ENCODE data around the gene TM4SF18. TPM values are rescaled to one million over a fixed set of nuclear protein-coding genes. Genes with fewer than 3 reads are reported as not detected.

TM4SF18 gene
- total RNA-seq, 1 experiment from 2014 or later: not detected

- no peak overlapping the region for H3K4me3 ChIP-seq (ENCODE audit: low read length)
- H3K27ac ChIP-seq (ENCODE audit: low read length): no peak overlapping the region
- no peaks in the 10 kb centered on the region for H3K36me3 ChIP-seq (ENCODE audit: insufficient read depth, low read length)
- no peaks in the 10 kb centered on the region for H3K27me3 ChIP-seq (ENCODE audit: low read length)
- H4K20me1 ChIP-seq (ENCODE audit: insufficient read depth, low read depth, low read length): no peaks in the 10 kb centered on the region
- no peaks in the 10 kb centered on the region for H3K79me2 ChIP-seq (ENCODE audit: low read length)
- H3K4me1 ChIP-seq (ENCODE audit: low read length): no peaks in the 10 kb centered on the region
- H3K4me2 ChIP-seq (ENCODE audit: low read depth, low read length, poor library complexity, severe bottlenecking): no peak overlapping the region
- DNase-seq: no peak
- no peaks in the 10 kb centered on the region for H3K9me3 ChIP-seq (ENCODE audit: low read length)
- no peak overlapping the region for H2AFZ ChIP-seq (ENCODE audit: low read length)
- H3K9me2 ChIP-seq (replicated peaks; ENCODE audit: insufficient read depth, low read length): no peaks in the 10 kb centered on the region
- H3K9ac ChIP-seq (ENCODE audit: low read length): no peak overlapping the region
These were observed 28.9 kb upstream of the TM4SF18 start for GRCh38 chr3:149362366-149362765.

GRCh38 chr3:149356630-149357029 is 23.2 kb upstream of the TM4SF18 start:
- no peak overlapping the region for H3K9ac ChIP-seq (ENCODE audit: low read length)
- H3K27me3 ChIP-seq (ENCODE audit: low read length): no peaks in the 10 kb centered on the region
- H3K4me2 ChIP-seq (ENCODE audit: low read depth, low read length, poor library complexity, severe bottlenecking): no peak overlapping the region

GRCh38 chr3:149356044-149356592 is 22.7 kb upstream of the TM4SF18 start:
- no peak overlapping the region for H3K4me3 ChIP-seq (ENCODE audit: low read length)
- H3K9me2 ChIP-seq (replicated peaks; ENCODE audit: insufficient read depth, low read length): no peaks in the 10 kb centered on the region
- DNase-seq: no peak
- H4K20me1 ChIP-seq (ENCODE audit: insufficient read depth, low read depth, low read length): no peaks in the 10 kb centered on the region
- no peak overlapping the region for H3K27ac ChIP-seq (ENCODE audit: low read length)
- H3K4me2 ChIP-seq (ENCODE audit: low read depth, low read length, poor library complexity, severe bottlenecking): no peak overlapping the region
- H3K9ac ChIP-seq (ENCODE audit: low read length): no peak overlapping the region
- no peak overlapping the region for H2AFZ ChIP-seq (ENCODE audit: low read length)
- H3K79me2 ChIP-seq (ENCODE audit: low read length): no peaks in the 10 kb centered on the region
- no peaks in the 10 kb centered on the region for H3K9me3 ChIP-seq (ENCODE audit: low read length)
- H3K4me1 ChIP-seq (ENCODE audit: low read length): no peaks in the 10 kb centered on the region
- no peaks in the 10 kb centered on the region for H3K36me3 ChIP-seq (ENCODE audit: insufficient read depth, low read length)
- no peaks in the 10 kb centered on the region for H3K27me3 ChIP-seq (ENCODE audit: low read length)

More at GRCh38 chr3:149356630-149357029, 23.2 kb upstream of the TM4SF18 start:
- H3K9me3 ChIP-seq (ENCODE audit: low read length): no peaks in the 10 kb centered on the region
- no peak overlapping the region for H3K4me3 ChIP-seq (ENCODE audit: low read length)
- no peaks in the 10 kb centered on the region for H3K4me1 ChIP-seq (ENCODE audit: low read length)
- H4K20me1 ChIP-seq (ENCODE audit: insufficient read depth, low read depth, low read length): no peaks in the 10 kb centered on the region
- no peak overlapping the region for H3K27ac ChIP-seq (ENCODE audit: low read length)
- no peaks in the 10 kb centered on the region for H3K36me3 ChIP-seq (ENCODE audit: insufficient read depth, low read length)
- H3K79me2 ChIP-seq (ENCODE audit: low read length): no peaks in the 10 kb centered on the region
- no peak for DNase-seq
- H2AFZ ChIP-seq (ENCODE audit: low read length): no peak overlapping the region
- no peaks in the 10 kb centered on the region for H3K9me2 ChIP-seq (replicated peaks; ENCODE audit: insufficient read depth, low read length)

- no peak overlapping the region for H2AFZ ChIP-seq (ENCODE audit: low read length)
- H3K27ac ChIP-seq (ENCODE audit: low read length): no peak overlapping the region
- DNase-seq: no peak
- no peak overlapping the region for H3K9ac ChIP-seq (ENCODE audit: low read length)
- no peak overlapping the region for H3K4me3 ChIP-seq (ENCODE audit: low read length)
- H3K27me3 ChIP-seq (ENCODE audit: low read length): no peaks in the 10 kb centered on the region
- no peaks in the 10 kb centered on the region for H4K20me1 ChIP-seq (ENCODE audit: insufficient read depth, low read depth, low read length)
- no peak overlapping the region for H3K4me2 ChIP-seq (ENCODE audit: low read depth, low read length, poor library complexity, severe bottlenecking)
- no peaks in the 10 kb centered on the region for H3K79me2 ChIP-seq (ENCODE audit: low read length)
- no peaks in the 10 kb centered on the region for H3K9me3 ChIP-seq (ENCODE audit: low read length)
- H3K36me3 ChIP-seq (ENCODE audit: insufficient read depth, low read length): no peaks in the 10 kb centered on the region
- no peaks in the 10 kb centered on the region for H3K9me2 ChIP-seq (replicated peaks; ENCODE audit: insufficient read depth, low read length)
- H3K4me1 ChIP-seq (ENCODE audit: low read length): no peaks in the 10 kb centered on the region
These were observed 20.2 kb upstream of the TM4SF18 start for GRCh38 chr3:149353581-149354184.

- no peak overlapping the region for H3K4me3 ChIP-seq (ENCODE audit: low read length)
- H3K27me3 ChIP-seq (ENCODE audit: low read length): no peaks in the 10 kb centered on the region
- DNase-seq: peak; percentile 77
- no peak overlapping the region for H3K27ac ChIP-seq (ENCODE audit: low read length)
- H3K36me3 ChIP-seq (ENCODE audit: insufficient read depth, low read length): no peaks in the 10 kb centered on the region
- H3K9me2 ChIP-seq (replicated peaks; ENCODE audit: insufficient read depth, low read length): no peaks in the 10 kb centered on the region
- no peak overlapping the region for H3K9ac ChIP-seq (ENCODE audit: low read length)
- H2AFZ ChIP-seq (ENCODE audit: low read length): no peak overlapping the region
- H3K79me2 ChIP-seq (ENCODE audit: low read length): no peaks in the 10 kb centered on the region
- no peak overlapping the region for H3K4me2 ChIP-seq (ENCODE audit: low read depth, low read length, poor library complexity, severe bottlenecking)
- H3K4me1 ChIP-seq (ENCODE audit: low read length): no peaks in the 10 kb centered on the region
- no peaks in the 10 kb centered on the region for H3K9me3 ChIP-seq (ENCODE audit: low read length)
- H4K20me1 ChIP-seq (ENCODE audit: insufficient read depth, low read depth, low read length): no peaks in the 10 kb centered on the region
These were observed 19.1 kb upstream of the TM4SF18 start for GRCh38 chr3:149352556-149352955.

- no peak overlapping the region for H3K9ac ChIP-seq (ENCODE audit: low read length)
- no peaks in the 10 kb centered on the region for H3K27me3 ChIP-seq (ENCODE audit: low read length)
- H3K27ac ChIP-seq (ENCODE audit: low read length): no peak overlapping the region
- H3K4me3 ChIP-seq (ENCODE audit: low read length): no peak overlapping the region
- no peaks in the 10 kb centered on the region for H4K20me1 ChIP-seq (ENCODE audit: insufficient read depth, low read depth, low read length)
- no peaks in the 10 kb centered on the region for H3K4me1 ChIP-seq (ENCODE audit: low read length)
- no peak overlapping the region for H2AFZ ChIP-seq (ENCODE audit: low read length)
- no peaks in the 10 kb centered on the region for H3K9me3 ChIP-seq (ENCODE audit: low read length)
- H3K36me3 ChIP-seq (ENCODE audit: insufficient read depth, low read length): no peaks in the 10 kb centered on the region
- no peaks in the 10 kb centered on the region for H3K9me2 ChIP-seq (replicated peaks; ENCODE audit: insufficient read depth, low read length)
- DNase-seq: peak; percentile 59
- no peak overlapping the region for H3K4me2 ChIP-seq (ENCODE audit: low read depth, low read length, poor library complexity, severe bottlenecking)
- H3K79me2 ChIP-seq (ENCODE audit: low read length): no peaks in the 10 kb centered on the region
These were observed 10.5 kb upstream of the TM4SF18 start for GRCh38 chr3:149343951-149344350.

GRCh38 chr3:149342413-149343380 is 9.3 kb upstream of the TM4SF18 start:
- no peak for DNase-seq
- Histone ChIP-seq H3K79me2 (ENCODE audit: low read length) (no peaks in the 10 kb centered on the region), H3K9me2 (replicated peaks; ENCODE audit: insufficient read depth, low read length) (no peaks in the 10 kb centered on the region), H2AFZ (ENCODE audit: low read length) (no peak overlapping the region), H3K27ac (ENCODE audit: low read length) (no peak overlapping the region), H3K4me3 (ENCODE audit: low read length) (no peak overlapping the region), H3K4me2 (ENCODE audit: low read depth, low read length, poor library complexity, severe bottlenecking) (no peak overlapping the region), H3K4me1 (ENCODE audit: low read length) (no peaks in the 10 kb centered on the region), H3K9me3 (ENCODE audit: low read length) (no peaks in the 10 kb centered on the region), H3K27me3 (ENCODE audit: low read length) (no peaks in the 10 kb centered on the region), H3K9ac (ENCODE audit: low read length) (no peak overlapping the region), H4K20me1 (ENCODE audit: insufficient read depth, low read depth, low read length) (no peaks in the 10 kb centered on the region), H3K36me3 (ENCODE audit: insufficient read depth, low read length) (no peaks in the 10 kb centered on the region)

- no peak for DNase-seq
- no peak overlapping the region for H3K4me3 ChIP-seq (ENCODE audit: low read length)
- no peaks in the 10 kb centered on the region for H3K36me3 ChIP-seq (ENCODE audit: insufficient read depth, low read length)
- H3K27ac ChIP-seq (ENCODE audit: low read length): no peak overlapping the region
- H3K27me3 ChIP-seq (ENCODE audit: low read length): no peaks in the 10 kb centered on the region
- no peak overlapping the region for H2AFZ ChIP-seq (ENCODE audit: low read length)
- no peaks in the 10 kb centered on the region for H4K20me1 ChIP-seq (ENCODE audit: insufficient read depth, low read depth, low read length)
- H3K9ac ChIP-seq (ENCODE audit: low read length): no peak overlapping the region
- no peaks in the 10 kb centered on the region for H3K4me1 ChIP-seq (ENCODE audit: low read length)
- no peaks in the 10 kb centered on the region for H3K9me3 ChIP-seq (ENCODE audit: low read length)
- H3K4me2 ChIP-seq (ENCODE audit: low read depth, low read length, poor library complexity, severe bottlenecking): no peak overlapping the region
- no peaks in the 10 kb centered on the region for H3K79me2 ChIP-seq (ENCODE audit: low read length)
- H3K9me2 ChIP-seq (replicated peaks; ENCODE audit: insufficient read depth, low read length): no peaks in the 10 kb centered on the region
These were observed 7.0 kb upstream of the TM4SF18 start for GRCh38 chr3:149340310-149340933.

Measured in Karpas-422 (cell line).